Measurements from ENCODE around the gene ITGB6.

GRCh38 chr2:160207804-160208654 is 8.0 kb upstream of the ITGB6 start:
- TF ChIP-seq CTCF (IDR thresholded peaks at IDR 0.05) (no peak), POLR2AphosphoS5 (IDR thresholded peaks at IDR 0.05) (no peak), EP300 (IDR thresholded peaks at IDR 0.05) (no peak), POLR2A (IDR thresholded peaks at IDR 0.05) (no peak)

Data from sigmoid colon (tissue), 4 donors.